Activated T-helper 1 cell treated with Interleukin-2 at 50 U/mL for 16 hours (primary cell): ENCODE results near the gene MPL.

ENCODE experiments used
- DNase-seq: peaks from one replicate; pipeline ENCODE4 v3.0.0-alpha.2; 2020; ENCODE audit warnings: low read depth

MPL gene

GRCh38 chr1:43337588-43337987 is at the start of gene MPL:
TSS of gene MPL (plus strand) at chr1:43337818. CDS start at chr1:43337849, 31 bp downstream.
- no peak for DNase-seq

- DNase-seq: no peak
Observed at GRCh38 chr1:43288058-43288784, 49.4 kb upstream of the MPL start.

- DNase-seq: no peak
Observed at GRCh38 chr1:43288785-43289706, 48.6 kb upstream of the MPL start.

- no peak for DNase-seq
Observed at GRCh38 chr1:43292216-43292615, 45.4 kb upstream of the MPL start.

- no peak for DNase-seq
Observed at GRCh38 chr1:43292679-43293078, 44.9 kb upstream of the MPL start.

- DNase-seq: no peak
Observed at GRCh38 chr1:43293176-43293575, 44.4 kb upstream of the MPL start.

GRCh38 chr1:43293896-43294760 is 43.5 kb upstream of the MPL start:
- DNase-seq: no peak

GRCh38 chr1:43294761-43295160 is 42.9 kb upstream of the MPL start:
- DNase-seq: no peak

GRCh38 chr1:43296207-43296606 is 41.4 kb upstream of the MPL start:
- no peak for DNase-seq

- DNase-seq: no peak
Observed at GRCh38 chr1:43298055-43298454, 39.6 kb upstream of the MPL start.

- no peak for DNase-seq
Observed at GRCh38 chr1:43299101-43299500, 38.5 kb upstream of the MPL start.

- no peak for DNase-seq
Observed at GRCh38 chr1:43300378-43301094, 37.1 kb upstream of the MPL start, which contains the start of gene TIE1. TSS of gene TIE1 (plus strand) at chr1:43300982. CDS start at chr1:43301072, 90 bp downstream.

GRCh38 chr1:43302201-43302600 is 35.4 kb upstream of the MPL start:
- no peak for DNase-seq

GRCh38 chr1:43302721-43303470 is 34.7 kb upstream of the MPL start:
- no peak for DNase-seq

GRCh38 chr1:43303471-43304313 is 33.9 kb upstream of the MPL start:
- DNase-seq: no peak

GRCh38 chr1:43304314-43304681 is 33.3 kb upstream of the MPL start:
- no peak for DNase-seq

- DNase-seq: no peak
Observed at GRCh38 chr1:43304771-43305300, 32.8 kb upstream of the MPL start.

GRCh38 chr1:43305461-43305860 is 32.2 kb upstream of the MPL start:
- no peak for DNase-seq

GRCh38 chr1:43305926-43306687 is 31.5 kb upstream of the MPL start:
- no peak for DNase-seq
